HG03520 (cell line): ENCODE data around the gene MTIF2.
A peak's percentile ranks its signal among the peaks of the same experiment; 100 is the strongest.
"Not testable (repeated sequence)": the region's sequence is repeated elsewhere in the genome, so short reads cannot be mapped to it uniquely, and the experiment has no call there.

Source experiments
- ATAC-seq: cut with Tn5 transposase; IDR thresholded peaks from one replicate; pipeline ENCODE4 v1.9.1; 2021; ENCODE audit warnings: mild to moderate bottlenecking, moderate library complexity; ENCODE audit not compliant: unreplicated experiment

MTIF2 gene, protein sequence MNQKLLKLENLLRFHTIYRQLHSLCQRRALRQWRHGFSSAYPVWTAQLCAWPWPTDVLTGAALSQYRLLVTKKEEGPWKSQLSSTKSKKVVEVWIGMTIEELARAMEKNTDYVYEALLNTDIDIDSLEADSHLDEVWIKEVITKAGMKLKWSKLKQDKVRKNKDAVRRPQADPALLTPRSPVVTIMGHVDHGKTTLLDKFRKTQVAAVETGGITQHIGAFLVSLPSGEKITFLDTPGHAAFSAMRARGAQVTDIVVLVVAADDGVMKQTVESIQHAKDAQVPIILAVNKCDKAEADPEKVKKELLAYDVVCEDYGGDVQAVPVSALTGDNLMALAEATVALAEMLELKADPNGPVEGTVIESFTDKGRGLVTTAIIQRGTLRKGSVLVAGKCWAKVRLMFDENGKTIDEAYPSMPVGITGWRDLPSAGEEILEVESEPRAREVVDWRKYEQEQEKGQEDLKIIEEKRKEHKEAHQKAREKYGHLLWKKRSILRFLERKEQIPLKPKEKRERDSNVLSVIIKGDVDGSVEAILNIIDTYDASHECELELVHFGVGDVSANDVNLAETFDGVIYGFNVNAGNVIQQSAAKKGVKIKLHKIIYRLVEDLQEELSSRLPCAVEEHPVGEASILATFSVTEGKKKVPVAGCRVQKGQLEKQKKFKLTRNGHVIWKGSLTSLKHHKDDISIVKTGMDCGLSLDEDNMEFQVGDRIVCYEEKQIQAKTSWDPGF

DNA sequence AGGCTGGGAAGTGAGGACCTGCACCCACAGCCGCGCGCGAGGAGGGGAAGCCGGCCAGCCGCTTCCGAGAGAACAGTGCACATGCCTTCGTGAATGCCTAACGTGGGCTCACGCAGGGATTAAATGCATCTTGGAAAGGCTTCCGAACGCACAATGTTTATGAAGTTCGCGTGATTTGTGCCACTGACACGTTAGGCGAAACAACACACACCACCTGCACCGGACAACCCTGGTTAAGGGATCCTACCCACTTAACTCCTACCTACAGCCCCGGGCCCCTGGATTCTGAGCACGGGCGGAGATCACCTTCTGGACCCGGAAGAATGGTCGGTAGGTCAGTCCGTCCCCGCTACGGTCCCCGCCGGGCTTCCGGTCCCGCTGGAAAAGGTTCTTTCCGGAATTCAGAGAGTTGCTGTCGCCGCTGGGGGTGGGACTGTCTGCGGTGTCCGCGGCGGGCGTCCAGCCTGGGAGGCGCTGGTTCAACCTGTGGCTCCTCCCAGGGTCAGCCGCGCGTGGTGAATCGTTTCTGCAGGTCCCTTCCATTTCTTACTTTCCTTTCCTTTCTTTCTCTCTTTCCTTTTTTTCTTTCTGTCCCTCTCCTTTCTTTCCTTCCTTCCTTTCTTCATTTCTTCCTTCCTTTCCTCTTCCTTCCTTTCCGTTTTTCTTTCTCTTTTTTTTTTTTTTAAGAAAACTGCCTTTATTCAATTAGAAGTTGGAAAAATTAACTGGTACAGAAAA, at the start of gene MTIF2:
Gene MTIF2 (minus strand): TSS at position 325 of the 738 bp plus-strand sequence. CDS start 5,373 bp downstream, outside the sequence.
- ATAC-seq = peak; percentile 95

DNA sequence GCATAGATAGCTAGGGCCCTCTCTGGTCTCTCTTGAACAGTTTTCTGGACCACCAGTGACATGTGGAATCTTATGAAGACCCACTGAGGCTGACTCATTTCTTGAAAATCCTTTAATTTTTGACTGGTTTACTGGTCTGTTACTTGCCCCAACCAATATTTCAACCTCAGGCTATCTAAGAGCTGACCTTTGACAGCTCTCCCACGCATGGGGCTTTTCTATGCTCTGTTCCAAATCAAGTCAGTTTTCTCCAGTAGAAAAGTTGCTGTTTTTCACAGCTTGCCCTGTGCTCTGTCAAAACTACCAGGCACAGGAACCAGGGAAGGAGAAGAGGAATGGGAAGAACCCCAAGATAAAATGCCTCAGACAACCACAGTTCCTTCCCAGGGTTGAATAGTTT, 46.0 kb upstream of the MTIF2 start:
- no peak for ATAC-seq

DNA sequence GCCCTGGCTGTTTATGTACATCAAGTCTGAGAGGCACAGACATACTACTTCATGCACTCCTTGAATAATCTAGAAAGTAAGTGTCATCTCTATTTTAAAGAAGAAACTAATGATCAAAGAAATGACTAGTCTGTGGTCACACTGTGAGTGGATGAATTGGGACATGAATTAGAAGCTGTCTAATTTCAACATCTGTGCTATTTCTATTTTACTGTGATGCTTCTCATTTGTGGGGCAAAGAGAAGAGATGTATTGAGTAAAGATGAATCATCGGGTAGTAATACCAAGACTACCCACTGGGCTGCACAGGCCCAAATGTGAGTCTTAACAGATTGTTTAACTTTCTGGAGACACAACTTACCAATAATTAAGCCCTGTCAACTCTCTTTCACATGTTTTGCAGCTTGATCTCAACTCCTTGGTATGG, 42.4 kb upstream of the MTIF2 start:
- ATAC-seq = peak; percentile 94

- ATAC-seq = no peak
These were observed 40.4 kb upstream of the MTIF2 start for GRCh38 chr2:55309446-55309845.

DNA sequence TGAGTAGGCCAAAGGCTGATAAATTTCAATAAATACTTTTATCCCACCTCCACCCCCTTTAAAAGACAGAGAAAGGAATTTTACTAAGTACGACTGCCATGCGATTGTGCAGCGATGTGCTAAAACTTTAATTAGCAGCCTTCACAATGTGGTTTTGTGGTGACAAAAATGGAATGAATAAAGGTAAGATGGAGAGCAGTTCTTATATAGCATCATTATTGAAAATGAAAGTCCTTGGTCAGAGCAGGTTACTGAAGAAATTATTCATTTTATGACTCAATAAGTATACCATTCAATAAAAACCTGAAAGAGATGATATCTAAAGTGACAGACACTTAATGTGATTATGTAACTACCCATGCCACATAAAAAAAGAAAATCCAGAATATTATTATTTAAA, 33.2 kb upstream of the MTIF2 start:
- ATAC-seq = peak; percentile 83

- no peak for ATAC-seq
These were observed 32.2 kb upstream of the MTIF2 start for GRCh38 chr2:55301277-55301676.

DNA sequence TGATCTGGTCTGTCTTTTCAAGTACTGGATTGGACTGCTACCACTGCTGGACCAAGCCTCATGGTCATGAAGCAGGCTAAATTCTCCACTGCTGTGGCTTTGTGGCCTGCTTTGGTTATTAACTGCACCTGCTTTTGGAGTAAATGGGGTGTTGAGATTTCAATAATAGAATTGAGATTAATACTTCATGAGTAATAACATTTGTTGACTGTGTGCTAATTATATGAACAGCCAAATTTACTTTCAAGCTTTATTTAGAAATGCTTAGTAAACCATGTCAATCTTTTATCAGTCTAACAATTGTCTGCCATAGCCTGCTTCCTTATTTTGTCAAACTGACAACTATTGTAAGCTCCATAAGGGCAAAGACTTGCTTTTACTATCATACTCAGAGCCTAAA, 27.4 kb upstream of the MTIF2 start:
- ATAC-seq = no peak

DNA sequence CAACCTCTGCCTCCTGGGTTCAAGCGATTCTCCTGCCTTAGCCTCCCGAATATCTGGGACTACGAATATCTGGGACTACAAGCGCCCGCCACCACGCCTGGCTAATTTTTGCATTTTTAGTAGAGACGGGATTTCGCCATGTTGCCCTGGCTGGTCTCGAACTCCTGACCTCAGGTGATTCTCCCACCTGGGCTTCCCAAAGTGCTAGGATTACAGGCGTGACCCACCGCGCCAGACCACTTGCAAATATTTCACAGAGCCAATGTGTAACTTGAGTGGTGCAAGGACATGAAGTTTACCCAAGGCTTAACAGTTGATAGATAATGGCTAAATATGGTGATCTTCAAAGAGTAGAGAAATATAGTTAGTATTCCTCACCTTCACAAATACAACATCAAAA, 14.1 kb upstream of the MTIF2 start:
- ATAC-seq = no peak

DNA sequence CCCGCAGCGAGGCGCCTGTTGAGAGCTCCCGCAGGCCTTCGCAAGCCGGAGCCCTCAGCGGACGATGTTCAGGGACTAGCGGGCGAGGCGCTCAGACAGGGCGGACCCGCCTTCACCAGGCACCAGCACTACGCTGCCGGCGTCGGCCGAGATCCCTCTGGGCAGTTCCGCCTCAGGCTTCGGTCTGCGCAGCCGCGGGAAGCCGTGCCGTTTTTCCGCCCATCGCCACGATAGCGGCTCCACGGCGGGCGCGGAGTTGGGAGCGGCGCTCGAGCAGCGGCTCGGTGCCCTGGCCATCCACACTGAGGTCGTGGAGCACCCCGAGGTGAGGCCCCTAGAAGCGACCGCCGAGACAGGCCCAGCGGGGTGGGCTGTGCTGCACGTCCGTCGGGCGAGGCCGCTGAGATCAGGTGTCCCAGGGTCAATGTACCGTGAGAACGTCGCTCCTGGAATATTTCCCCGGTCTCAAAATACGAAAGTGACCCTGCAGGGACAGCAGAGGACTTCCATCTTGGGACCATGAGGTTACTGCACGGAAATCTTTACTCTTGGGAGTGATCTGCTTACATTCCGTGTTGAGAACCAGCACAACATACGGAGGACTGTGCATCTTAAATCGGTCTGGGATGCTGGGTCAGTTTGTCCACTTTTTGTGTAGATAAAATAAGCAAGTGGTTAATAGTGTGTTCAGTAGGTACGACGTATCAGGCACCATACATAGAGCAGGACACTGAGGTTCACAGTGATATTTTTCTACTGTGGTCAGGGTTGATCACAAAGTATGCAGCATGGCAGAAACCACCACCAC, 13.3 kb upstream of the MTIF2 start:
- ATAC-seq = peak; percentile 98

DNA sequence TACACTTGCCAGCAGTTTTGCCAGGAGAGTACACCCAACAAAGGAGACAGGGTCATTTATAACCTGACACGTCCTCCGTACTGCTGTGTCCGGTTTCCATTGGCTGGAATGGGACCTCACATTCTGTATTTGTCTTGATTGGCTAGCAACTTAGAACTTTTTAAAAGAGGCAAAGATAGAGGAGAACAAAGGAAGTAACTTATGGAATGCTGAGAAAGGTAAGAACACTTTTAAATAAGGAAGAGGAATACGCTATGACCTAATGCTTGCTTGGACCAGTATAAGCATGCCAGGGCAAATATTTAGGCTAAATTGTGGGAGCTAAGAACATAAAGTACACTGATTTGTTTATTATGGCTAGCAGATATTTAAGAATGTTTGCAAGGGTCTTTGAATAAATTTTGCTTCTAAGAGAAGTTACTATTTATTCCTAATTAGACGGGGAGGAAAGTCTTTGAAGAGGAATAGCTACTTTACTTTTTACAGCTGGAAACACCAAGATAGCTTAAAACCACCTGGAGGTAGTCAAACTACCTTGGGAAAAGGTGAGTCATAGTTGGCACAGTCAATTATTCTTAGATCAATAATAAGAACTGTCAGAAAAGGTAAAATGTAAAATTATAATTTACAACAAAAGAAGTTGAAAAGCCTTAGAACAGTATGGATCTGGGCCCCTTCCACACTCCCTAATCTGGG, 12.0 kb upstream of the MTIF2 start:
- not testable (repeated sequence) for ATAC-seq

DNA sequence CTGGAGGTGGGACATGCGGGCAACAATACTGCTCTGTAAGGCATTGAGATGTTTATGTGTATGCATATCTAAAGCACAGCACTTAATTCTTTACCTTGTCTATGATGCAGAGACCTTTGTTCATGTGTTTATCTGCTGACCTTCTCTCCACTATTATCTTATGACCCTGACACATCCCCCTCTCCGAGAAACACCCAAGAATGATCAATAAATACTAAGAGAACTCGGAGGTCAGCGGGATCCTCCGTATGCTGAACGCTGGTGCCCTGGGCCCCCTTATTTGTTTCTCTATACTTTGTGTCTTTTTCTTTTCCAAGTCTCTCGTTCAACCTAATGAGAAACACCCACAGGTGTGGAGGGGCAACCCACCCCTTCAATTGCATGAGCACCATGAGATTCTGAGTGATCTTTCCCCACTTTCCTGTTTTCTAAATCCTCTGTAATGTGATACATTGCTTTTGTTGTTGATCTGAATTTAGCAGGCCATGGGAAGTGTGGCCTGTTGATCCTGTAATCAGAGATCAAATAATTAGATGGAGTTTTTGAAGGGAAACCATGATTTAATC, 10.9 kb upstream of the MTIF2 start:
- not testable (repeated sequence) for ATAC-seq

DNA sequence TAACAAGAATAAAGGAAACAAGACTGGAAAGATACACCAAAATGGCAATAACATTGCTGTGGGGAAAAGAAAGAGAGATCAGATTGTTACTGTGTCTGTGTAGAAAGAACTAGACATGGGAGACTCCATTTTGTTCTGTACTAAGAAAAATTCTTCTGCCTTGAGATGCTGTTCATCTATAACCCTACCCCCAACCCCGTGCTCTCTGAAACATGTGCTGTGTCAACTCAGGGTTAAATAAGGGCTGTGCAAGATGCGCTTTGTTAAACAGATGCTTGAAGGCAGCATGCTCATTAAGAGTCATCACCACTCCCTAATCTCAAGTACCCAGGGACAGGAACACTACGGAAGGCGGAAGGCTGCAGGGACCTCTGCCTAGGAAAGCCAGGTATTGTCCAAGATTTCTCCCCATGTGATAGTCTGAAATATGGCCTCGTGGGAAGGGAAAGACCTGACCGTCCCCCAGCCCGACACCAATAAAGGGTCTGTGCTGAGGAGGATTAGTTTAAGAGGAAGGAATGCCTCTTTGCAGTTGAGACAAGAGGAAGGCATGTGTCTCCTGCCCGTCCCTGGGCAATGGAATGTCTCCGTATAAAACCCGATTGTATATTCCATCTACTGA, 10.3 kb upstream of the MTIF2 start:
- not testable (repeated sequence) for ATAC-seq

- ATAC-seq = no peak
These were observed 8.3 kb upstream of the MTIF2 start for GRCh38 chr2:55277310-55277709.

- ATAC-seq = not testable (repeated sequence)
These were observed 5.3 kb upstream of the MTIF2 start for GRCh38 chr2:55274346-55274745.

DNA sequence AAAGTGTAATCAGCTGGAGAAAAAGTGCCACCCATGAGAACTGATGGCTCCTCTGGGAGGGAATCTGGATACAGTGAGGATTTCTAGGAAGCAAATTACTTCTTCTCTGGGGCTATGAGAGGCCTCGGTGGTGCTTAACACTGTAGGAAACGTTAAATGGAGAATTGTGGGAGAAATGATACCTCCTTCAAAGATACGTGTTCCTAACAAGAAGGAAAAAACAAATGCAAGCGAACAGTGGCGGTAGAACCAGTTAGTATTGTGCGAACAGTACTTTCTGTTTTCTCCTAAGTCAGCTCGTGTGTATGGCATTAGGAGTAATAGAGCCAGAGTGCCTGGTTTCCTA, 587 bp upstream of the MTIF2 start:
- no peak for ATAC-seq

DNA sequence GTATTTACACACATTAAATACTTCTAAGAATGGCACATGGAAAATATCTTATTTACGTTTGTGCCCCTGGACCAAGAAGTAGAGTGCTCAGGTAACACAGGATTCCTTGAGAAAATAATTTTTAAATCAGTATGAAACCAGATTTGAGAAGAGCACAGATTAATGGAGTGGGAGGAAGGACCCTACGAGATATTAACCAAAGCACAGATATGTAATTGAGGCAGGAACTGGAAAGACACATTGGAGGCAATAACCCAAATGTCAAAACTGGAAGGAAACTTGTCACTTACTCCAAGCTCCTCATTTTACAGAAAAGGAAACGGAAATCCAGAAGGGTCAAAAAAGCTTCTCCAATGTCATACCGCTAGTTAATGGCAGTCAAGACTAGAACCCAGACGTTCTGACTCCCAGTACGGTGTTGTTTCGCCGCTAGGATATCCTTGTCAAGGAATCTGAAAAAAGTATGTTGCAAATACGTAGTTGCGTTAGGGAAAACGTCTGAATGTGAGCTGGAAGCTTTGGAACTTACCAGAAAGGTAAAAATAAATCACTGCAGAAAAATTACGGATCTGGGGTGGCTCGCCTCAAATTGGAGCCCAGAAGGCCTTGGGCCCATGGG, 634 bp downstream of the MTIF2 start:
- no peak for ATAC-seq

DNA sequence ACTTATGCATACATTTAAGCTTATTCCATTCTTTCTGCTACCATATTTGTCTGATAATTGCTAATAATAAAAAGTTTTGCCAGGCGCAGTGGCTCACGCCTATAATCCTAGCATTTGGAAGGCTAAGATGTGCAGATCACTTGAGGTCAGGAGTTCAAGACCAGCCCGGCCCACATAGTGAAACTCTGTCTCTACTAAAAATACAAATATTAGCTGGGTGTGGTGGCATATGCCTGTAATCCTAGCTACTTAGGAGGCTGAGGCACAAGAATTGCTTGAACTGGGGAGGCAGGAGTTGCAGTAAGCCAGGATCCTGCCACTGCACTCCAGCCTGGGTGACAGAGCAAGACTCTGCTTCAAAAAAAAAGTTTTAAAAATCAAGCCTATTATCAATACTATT, 9.4 kb downstream of the MTIF2 start:
- ATAC-seq = not testable (repeated sequence)

- ATAC-seq = no peak
These were observed 16.2 kb downstream of the MTIF2 start for GRCh38 chr2:55252832-55253231.

- no peak for ATAC-seq
These were observed 22.0 kb downstream of the MTIF2 start for GRCh38 chr2:55247025-55247424.
